Cardiac fibroblast (primary cell): Measurements from ENCODE around the gene HAND2.

Experiments used
- DNase-seq, 2 donors: peaks; one replicate each; pipeline versions ENCODE4 v3.0.0 to v3.0.0-alpha.2; 2010; ENCODE audit warnings: low read depth in 2 of 2
- H3K4me3 ChIP-seq, 2 donors: replicated peaks in 1 of 2; 1 replicate in 1 of 2; 2 replicates in 1 of 2; pipeline ENCODE4 v1.5.1; 2011; ENCODE audit warnings: low read depth in 2 of 2, low read length in 2 of 2, mild to moderate bottlenecking in 2 of 2, moderate library complexity in 1 of 2
- TF ChIP-seq, protein P1 (sequence below): IDR thresholded peaks from one replicate; pipeline ENCODE4 v1.5.1; 2011; ENCODE audit warnings: low read depth, mild to moderate bottlenecking, low read length, inconsistent platforms

The HAND2 gene

DNA sequence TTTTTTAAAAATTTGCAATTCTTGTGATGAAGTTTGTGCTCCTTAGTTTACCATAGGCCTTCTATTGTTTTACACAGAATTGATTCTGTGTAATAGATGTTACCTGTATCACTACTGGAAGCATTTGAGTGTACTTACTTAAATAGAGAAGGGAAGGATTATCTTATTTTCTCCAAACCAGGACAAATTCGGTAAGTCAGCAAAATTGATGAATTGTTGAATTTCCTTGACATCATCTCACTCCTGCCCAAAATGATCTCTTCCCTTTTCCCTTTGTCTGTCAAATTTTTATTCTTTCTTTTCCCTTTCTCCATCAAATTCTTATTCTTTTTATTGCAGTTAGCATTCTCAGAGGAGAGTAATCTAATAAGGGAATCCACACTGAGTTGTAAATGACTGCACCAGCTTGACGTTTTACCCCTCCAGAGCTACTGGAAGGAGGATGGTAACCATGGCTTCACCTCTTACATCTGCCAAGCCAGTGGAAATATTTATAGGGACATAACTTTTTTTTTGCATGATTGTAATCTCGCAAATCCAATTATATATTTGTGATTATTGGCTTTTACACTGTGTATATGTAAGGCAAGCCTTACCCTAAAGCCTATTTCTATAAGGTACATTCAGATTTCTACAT lies 42.6 kb upstream of the HAND2 start:
- H3K4me3 ChIP-seq, result no peak overlapping the region
- no peak for DNase-seq
- TF ChIP-seq, protein P1, sequence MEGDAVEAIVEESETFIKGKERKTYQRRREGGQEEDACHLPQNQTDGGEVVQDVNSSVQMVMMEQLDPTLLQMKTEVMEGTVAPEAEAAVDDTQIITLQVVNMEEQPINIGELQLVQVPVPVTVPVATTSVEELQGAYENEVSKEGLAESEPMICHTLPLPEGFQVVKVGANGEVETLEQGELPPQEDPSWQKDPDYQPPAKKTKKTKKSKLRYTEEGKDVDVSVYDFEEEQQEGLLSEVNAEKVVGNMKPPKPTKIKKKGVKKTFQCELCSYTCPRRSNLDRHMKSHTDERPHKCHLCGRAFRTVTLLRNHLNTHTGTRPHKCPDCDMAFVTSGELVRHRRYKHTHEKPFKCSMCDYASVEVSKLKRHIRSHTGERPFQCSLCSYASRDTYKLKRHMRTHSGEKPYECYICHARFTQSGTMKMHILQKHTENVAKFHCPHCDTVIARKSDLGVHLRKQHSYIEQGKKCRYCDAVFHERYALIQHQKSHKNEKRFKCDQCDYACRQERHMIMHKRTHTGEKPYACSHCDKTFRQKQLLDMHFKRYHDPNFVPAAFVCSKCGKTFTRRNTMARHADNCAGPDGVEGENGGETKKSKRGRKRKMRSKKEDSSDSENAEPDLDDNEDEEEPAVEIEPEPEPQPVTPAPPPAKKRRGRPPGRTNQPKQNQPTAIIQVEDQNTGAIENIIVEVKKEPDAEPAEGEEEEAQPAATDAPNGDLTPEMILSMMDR, result no peak

DNA sequence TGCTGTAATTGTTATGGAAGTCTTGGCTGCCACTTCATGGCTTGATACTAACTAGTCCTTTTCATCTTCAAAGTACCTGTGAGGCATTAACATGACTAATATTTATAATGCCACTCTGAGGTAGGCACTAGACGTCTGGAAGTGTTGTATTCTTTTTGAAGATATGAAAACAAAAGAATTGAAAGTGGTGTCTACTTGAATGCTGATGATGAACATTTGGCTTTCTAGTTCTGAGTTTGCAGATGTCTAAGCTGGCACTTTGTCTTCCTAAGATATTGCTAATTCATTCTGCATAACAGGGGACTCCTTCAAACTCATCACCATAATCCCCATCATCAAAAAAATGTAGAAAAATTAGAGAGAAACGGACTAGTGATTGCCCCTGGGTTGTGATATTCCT lies 41.6 kb upstream of the HAND2 start:
- no peak overlapping the region for H3K4me3 ChIP-seq
- TF ChIP-seq, protein P1, result no peak
- DNase-seq, result no peak

DNA sequence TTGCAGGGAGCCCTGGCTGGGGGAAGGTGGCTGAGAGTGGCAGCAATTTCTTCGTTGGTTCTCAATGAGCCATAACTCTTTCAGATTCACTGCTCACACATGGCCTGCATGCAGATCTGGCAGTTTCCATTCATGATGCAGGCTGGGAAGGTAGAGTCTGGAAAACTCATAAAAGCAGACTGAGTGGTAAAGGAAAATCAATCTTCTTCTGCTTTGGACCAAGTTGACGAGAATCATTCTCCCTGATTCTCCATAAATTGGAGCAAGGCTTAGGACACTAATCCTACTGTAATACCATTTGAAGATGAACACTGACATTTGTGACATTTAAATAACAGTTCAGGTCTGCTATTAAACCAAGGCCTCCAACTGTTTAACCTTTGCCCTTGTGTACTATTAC lies 35.3 kb upstream of the HAND2 start:
- DNase-seq, result no peak

DNA sequence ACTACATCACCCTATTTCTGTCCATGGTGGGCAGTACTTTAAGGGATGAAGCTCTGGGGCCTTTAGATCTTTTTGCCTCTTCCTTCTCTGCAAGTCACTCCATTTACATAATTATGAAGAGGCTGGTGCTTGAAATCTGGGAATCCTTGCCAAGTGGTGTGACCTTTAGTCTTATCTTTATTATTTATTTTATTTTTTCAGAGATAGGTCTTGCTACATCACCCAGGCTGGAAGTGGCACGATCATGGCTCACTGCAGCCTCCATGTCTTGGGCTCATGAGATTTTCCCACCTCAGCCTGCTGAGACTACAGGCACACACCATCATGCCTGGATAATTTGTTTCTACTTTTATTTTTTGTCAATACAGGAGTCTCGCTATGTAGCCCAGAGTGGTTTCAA lies 34.4 kb upstream of the HAND2 start:
- TF ChIP-seq, protein P1, result no peak
- no peak for DNase-seq
- H3K4me3 ChIP-seq, result no peak overlapping the region

More for the DNA sequence above, 35.3 kb upstream of the HAND2 start:
- TF ChIP-seq, protein P1, result no peak
- H3K4me3 ChIP-seq, result no peak overlapping the region

DNA sequence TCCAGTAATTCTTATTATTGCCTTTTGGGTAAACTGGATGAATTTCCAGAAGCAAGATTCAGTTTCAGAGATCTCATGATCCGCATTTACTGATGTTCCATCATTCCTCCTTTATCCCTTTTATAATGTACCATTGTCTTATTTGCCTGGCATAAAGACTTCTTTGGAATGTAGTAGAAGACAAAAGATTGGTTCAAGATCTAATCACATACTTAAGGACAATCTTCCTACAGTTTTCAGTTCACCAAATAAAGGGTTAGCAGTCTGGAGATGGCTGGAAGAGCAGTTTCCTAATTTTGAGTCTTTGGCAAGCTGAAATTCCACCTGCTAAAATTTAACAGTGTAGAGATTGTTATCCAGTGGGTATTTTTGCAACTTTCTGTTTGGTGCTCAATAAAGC lies 30.9 kb upstream of the HAND2 start:
- no peak overlapping the region for H3K4me3 ChIP-seq
- no peak for DNase-seq
- TF ChIP-seq, protein P1, result no peak

DNA sequence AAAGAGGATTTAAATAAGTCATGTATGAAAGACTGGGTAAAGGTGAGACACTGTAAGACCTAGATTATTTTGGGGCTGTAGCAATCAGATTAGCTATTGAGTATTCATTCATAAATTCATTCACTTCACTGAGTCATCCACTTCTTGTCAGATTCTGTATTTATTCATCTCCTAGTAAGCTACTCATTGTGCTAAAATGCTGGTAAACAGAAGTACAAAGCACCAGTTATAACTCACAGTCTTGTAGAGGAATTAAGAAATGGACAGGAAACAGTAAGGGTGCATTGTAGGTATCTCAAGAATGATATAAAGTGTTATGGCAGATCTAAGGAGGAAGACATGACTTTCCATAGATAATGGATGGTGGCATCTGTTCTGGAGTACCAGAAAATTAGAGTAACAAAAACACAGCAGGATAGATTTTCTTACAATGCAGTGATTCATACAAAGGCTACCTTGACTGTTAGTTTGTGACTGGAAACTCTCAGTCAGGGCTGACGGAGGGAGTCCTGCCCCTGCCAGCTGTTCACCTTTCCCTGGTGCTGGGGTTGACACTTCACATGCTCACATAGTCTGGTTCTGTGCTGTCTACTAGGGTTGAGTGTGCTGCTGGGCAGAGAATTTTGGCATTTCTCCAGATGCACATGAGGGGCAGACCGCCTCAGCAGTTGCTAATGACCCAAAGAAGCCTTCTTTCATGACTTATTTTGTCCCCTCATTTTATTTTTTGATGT lies 26.5 kb upstream of the HAND2 start:
- DNase-seq, result peak in 1 of 2 donors; percentile 5
- TF ChIP-seq, protein P1, result no peak
- H3K4me3 ChIP-seq, result no peak overlapping the region

DNA sequence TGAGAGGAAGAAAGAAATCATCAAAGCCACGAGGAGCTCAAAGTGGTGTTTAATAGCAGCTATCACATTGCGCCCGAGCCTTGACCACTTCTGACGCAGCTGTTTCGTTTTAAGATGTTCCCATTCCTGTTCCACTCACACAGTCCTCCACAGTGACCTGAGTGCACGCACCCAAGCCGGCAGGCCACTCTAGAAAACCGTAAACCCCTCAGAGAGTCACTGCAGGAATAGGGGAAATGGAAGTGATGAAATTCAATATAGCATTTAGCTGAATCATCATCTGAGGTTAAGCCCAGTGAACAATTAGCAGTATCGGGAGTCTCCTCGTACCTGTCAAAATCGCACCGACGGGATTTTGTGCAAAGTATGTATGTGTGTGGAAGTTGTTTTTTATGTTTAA lies 17.9 kb upstream of the HAND2 start:
- peak; percentile 30 to 40 for DNase-seq
- H3K4me3 ChIP-seq, result no peak overlapping the region
- TF ChIP-seq, protein P1, result no peak
